ENCODE measurements around the gene NUDT5. TPM values are rescaled to one million over a fixed set of nuclear protein-coding genes. Genes with fewer than 3 reads are reported as not detected.

The NUDT5 gene
- total and polyA plus RNA-seq, 2 of the 13 experiments (the other 11 are each of a cell fraction or from before 2014, with no cell fraction given): 79.6 to 134 TPM

DNA sequence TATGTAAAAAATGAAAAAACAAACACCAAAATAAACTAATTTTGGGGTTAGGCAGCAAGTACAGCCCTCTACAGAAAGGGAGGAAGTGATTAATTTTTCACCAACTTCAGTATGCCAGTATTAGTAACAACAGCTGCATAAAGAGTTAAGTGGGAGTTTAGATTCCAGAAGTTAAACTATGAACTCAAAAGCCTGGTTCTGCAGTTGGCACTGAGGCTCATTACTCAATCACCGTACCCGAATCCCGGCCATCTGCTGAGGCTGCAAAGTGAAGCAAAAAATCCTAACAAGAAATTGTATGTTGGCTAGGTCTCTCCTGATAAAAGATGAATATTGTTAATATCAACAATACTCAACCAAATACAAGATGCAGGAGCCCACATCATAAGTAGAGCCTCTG is 4.0 kb downstream of the NUDT5 start (continued):
- TF ChIP-seq LCORL (IDR thresholded peaks at IDR 0.05) (no peak), LCORL (CRISPR knock-in tag; IDR thresholded peaks at IDR 0.05) (no peak), ZBTB38 (CRISPR knock-in tag; IDR thresholded peaks at IDR 0.05) (no peak)

DNA sequence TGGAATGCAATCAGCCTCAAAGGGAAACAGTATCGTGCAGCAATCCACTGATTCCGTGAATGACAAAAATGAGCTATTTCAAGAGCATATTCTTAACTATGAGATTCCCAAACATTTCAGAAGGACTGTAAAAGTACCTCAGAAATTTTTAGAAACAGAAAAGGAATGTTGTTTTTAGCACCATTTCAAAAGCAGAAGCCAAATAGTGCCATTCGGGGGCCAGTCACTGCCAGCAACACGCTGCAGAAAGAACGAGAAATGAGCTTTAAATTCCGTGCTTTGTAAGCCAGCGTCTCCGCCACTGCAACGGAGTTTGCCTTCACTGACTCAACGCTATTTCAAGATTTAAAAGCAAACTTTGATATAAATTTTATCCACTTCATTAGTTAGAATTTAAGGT is 6.3 kb downstream of the NUDT5 start:
- Histone ChIP-seq H3K9ac (ENCODE audit: insufficient read depth, low read depth, low read length) (no peak overlapping the region), H3K9me3 (ENCODE audit: low read length) (no peaks in the 10 kb centered on the region), H3K27ac (ENCODE audit: extremely low read length, insufficient read depth, low read length) (no peak overlapping the region), H3K4me3 (replicated peaks in 1 of 3; ENCODE audit: insufficient read depth in 1 of 3, low read depth in 2 of 3, low read length in 3 of 3) (no peak overlapping the region), H4K20me1 (ENCODE audit: insufficient read depth, low read length) (no peaks in the 10 kb centered on the region), H3K36me3 (replicated peaks in 1 of 2; ENCODE audit: control insufficient read depth in 1 of 2, insufficient read depth in 2 of 2, low read length in 2 of 2) (peaks cover 5 to 22% of the 10 kb centered on the region in 2 experiments), H2AFZ (ENCODE audit: low read length) (no peak overlapping the region), H3K79me2 (ENCODE audit: insufficient read depth, low read length) (peaks cover 44% of the 10 kb centered on the region), H3K27me3 (ENCODE audit: control insufficient read depth in 1 of 2, insufficient read depth in 2 of 2, low read length in 2 of 2) (no peaks in the 10 kb centered on the region), H3K4me1 (ENCODE audit: insufficient read depth, low read length) (peaks cover 44% of the 10 kb centered on the region), H3K4me2 (ENCODE audit: low read depth, low read length) (no peak overlapping the region)
- in situ Hi-C loops (cut with HindIII; ENCODE audit: extremely low pct_ligation_motif_present, low pct_unique_long_range_greater_than_20kb) (no loop called here), intact Hi-C loops (cut with micrococcal nuclease; ENCODE audit: unreplicated experiment) (no loop called here)
- no TSS peak for BruUV-seq (replicated peaks)
- FAIRE-seq (no peak), ATAC-seq (no peak), DNase-seq (ENCODE audit: low spot score) (no peak)
- CTCF ChIA-PET (ENCODE audit: low intra/inter-chr PET ratio, low total read pairs): no interaction called here
- WGBS (ENCODE audit: low lambda C conversion rate): 98% methylated on average over 10 of the region's 10 CpGs
- TF ChIP-seq, protein P1, sequence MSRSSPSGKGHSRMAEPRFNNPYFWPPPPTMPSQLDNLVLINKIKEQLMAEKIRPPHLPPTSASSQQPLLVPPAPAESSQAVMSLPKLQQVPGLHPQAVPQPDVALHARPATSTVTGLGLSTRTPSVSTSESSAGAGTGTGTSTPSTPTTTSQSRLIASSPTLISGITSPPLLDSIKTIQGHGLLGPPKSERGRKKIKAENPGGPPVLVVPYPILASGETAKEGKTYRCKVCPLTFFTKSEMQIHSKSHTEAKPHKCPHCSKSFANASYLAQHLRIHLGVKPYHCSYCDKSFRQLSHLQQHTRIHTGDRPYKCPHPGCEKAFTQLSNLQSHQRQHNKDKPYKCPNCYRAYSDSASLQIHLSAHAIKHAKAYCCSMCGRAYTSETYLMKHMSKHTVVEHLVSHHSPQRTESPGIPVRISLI (CRISPR knock-in tag; IDR thresholded peaks at IDR 0.05; ENCODE audit: borderline replicate concordance): no peak
- TF ChIP-seq HOXA5 (CRISPR knock-in tag; IDR thresholded peaks at IDR 0.05) (no peak), ZNF33A (CRISPR knock-in tag; IDR thresholded peaks at IDR 0.05; ENCODE audit: borderline replicate concordance) (no peak), MED1 (CRISPR knock-in tag; IDR thresholded peaks at IDR 0.05) (no peak), ZNF432 (CRISPR knock-in tag; IDR thresholded peaks at IDR 0.05; ENCODE audit: borderline replicate concordance) (no peak), TBP (CRISPR knock-in tag; IDR thresholded peaks at IDR 0.05) (no peak), CENPX (CRISPR knock-in tag; IDR thresholded peaks at IDR 0.05) (no peak), SNRNP70 (IDR thresholded peaks at IDR 0.05; ENCODE audit: low read depth, low read length) (no peak), ZNF557 (CRISPR knock-in tag; IDR thresholded peaks at IDR 0.05) (no peak)
- TF ChIP-seq, protein P2, sequence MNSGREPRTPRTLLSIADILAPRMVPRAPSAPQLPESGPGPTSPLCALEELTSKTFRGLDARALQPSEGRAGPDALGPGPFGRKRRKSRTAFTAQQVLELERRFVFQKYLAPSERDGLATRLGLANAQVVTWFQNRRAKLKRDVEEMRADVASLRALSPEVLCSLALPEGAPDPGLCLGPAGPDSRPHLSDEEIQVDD (CRISPR knock-in tag; IDR thresholded peaks at IDR 0.05; ENCODE audit: borderline replicate concordance): no peak
- TF ChIP-seq, protein P3, sequence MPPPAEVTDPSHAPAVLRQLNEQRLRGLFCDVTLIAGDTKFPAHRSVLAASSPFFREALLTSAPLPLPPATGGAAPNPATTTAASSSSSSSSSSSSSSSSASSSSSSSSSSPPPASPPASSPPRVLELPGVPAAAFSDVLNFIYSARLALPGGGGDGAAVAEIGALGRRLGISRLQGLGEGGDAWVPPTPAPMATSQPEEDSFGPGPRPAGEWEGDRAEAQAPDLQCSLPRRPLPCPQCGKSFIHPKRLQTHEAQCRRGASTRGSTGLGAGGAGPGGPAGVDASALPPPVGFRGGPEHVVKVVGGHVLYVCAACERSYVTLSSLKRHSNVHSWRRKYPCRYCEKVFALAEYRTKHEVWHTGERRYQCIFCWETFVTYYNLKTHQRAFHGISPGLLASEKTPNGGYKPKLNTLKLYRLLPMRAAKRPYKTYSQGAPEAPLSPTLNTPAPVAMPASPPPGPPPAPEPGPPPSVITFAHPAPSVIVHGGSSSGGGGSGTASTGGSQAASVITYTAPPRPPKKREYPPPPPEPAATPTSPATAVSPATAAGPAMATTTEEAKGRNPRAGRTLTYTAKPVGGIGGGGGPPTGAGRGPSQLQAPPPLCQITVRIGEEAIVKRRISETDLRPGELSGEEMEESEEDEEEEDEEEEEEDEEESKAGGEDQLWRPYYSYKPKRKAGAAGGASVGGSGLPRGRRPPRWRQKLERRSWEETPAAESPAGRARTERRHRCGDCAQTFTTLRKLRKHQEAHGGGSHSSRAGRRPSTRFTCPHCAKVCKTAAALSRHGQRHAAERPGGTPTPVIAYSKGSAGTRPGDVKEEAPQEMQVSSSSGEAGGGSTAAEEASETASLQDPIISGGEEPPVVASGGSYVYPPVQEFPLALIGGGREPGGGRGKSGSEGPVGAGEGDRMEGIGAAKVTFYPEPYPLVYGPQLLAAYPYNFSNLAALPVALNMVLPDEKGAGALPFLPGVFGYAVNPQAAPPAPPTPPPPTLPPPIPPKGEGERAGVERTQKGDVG (CRISPR knock-in tag; IDR thresholded peaks at IDR 0.05; ENCODE audit: borderline replicate concordance): no peak
- TF ChIP-seq, protein P4, sequence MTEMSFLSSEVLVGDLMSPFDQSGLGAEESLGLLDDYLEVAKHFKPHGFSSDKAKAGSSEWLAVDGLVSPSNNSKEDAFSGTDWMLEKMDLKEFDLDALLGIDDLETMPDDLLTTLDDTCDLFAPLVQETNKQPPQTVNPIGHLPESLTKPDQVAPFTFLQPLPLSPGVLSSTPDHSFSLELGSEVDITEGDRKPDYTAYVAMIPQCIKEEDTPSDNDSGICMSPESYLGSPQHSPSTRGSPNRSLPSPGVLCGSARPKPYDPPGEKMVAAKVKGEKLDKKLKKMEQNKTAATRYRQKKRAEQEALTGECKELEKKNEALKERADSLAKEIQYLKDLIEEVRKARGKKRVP (CRISPR knock-in tag; IDR thresholded peaks at IDR 0.05): no peak
- POLR2A ChIA-PET: no interaction called here

Data from HepG2 (cell line).